Pancreas (tissue), 10 donors: ENCODE results near the gene MARCHF11. TPM values are rescaled to one million over a fixed set of nuclear protein-coding genes. Genes with fewer than 3 reads are reported as not detected.

ENCODE experiments used
- ATAC-seq, 4 donors: fragments of 200-7000 bp; cut with Tn5 transposase; one replicate each; pipeline versions ENCODE4 v1.8.0 to v1.9.1; 2020; ENCODE audit warnings: mild to moderate bottlenecking in 4 of 4, moderate library complexity in 4 of 4
- DNase-seq, 6 donors: peaks; one replicate each; pipeline ENCODE4 v3.0.0-alpha.2; 2020
- FAIRE-seq: peaks from 2 replicates; lab custom pipeline; 2012; peaks lifted over from hg19 to GRCh38; lab: Jason Lieb, UNC
- H3K27ac ChIP-seq, 4 donors: fragments of 200-600 bp; sonication (generic); 1 replicate in 3 of 4; 2 replicates in 1 of 4; pipeline versions ENCODE4 v1.5.0 to v1.8.0; 2020
- H3K27me3 ChIP-seq, 4 donors: fragments of 200-600 bp; one replicate each; pipeline ENCODE4 v1.8.0; 2021
- H3K36me3 ChIP-seq, 3 donors: fragments of 200-600 bp; sonication (generic) in 1 of 3; one replicate each; pipeline versions ENCODE4 v1.5.0 to v1.8.0; 2020 to 2021
- H3K4me1 ChIP-seq, 3 donors: fragments of 200-600 bp; one replicate each; pipeline ENCODE4 v1.8.0; 2021
- H3K4me3 ChIP-seq, 4 donors: fragments of 200-600 bp; sonication (generic) in 2 of 4; one replicate each; pipeline versions ENCODE4 v1.5.0 to v1.8.0; 2020 to 2021
- H3K9me3 ChIP-seq, 4 donors: fragments of 200-600 bp; one replicate each; pipeline ENCODE4 v1.8.0; 2021
- WGBS, 2 donors: extraction: QIAGEN DNeasy Blood & Tissue Kit; methylation state at CpG; one replicate each; pipeline ENCODE4 v1.1.7; 2013; 5-methylcytosine and 5-hydroxymethylcytosine counted together
- intact Hi-C, 3 donors: fragments of 100-400 bp; cut with DNase I; formaldehyde crosslinking; loops; one replicate each; pipeline versions ENCODE4 v1.11.1 to v1.14.2; 2022
- polyA plus RNA-seq, 2 donors: library from polyadenylated mRNA; stranded (reverse); fragments of 200-250 nt; gene quantifications; one replicate each; pipeline ENCODE4 v1.2.3, GENCODE V29; 2013
- total RNA-seq, 6 donors: library from RNA; stranded (reverse); fragmentation: NEBNext Ultra II Directional in 4 of 6; extraction: Animal tissue kit (Norgen Biotek cat#: 25700) in 4 of 6; gene quantifications; one replicate each; pipeline versions ENCODE4 v1.2.1 to v1.2.4, GENCODE V29; 2021 to 2023
- TF ChIP-seq, protein P1 (sequence below), 4 donors: fragments of 200-600 bp; sonication (generic) in 3 of 4; IDR thresholded peaks; one replicate each; pipeline versions ENCODE4 v1.5.0 to v1.8.0; 2021; ENCODE audit warnings: antibody characterized with exemption in 4 of 4
- donor health status: healthy with polysubstance abuse.
- donor health status: DM: no; HTN: no; CAD: no; lungs with moderate emphysema.
- donor health status: DM: no; HTN: no; CAD: no.
- donor health status: control.
- donor health status: control.
- donor health status: Bipolar disorder and iron deficiency.
- donor health status: DM: yes; HTN: yes; CAD: no.
- donor health status: DM: no; HTN: no; CAD: no.
- donor health status: DM: no; HTN: no; CAD: no.
- donor health status: DM: yes; HTN: yes; CAD: no.

Gene MARCHF11
- total and polyA plus RNA-seq, 8 donors = 0.19 to 2.6 (median 0.47) TPM

DNA sequence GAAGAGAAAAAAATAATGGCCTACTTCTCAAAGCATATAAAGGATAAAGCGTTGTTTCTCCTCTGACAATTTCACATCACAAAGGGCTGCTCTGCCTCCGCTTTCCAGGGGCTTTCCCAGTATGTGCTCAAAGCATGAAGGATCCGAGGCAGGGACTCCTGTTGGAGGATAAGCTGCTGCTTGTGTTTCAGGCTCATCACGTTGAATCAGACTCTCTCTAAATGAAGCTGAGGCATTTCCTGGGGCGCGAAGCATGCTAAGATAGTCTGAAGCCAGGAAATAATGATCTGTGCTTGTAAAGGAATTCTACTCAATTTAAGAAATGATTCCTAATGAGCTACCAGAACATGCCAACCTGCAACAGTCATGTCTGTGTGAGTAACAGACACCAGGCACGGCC, 97.5 kb downstream of the MARCHF11 start:
- Histone ChIP-seq H3K36me3 (no peaks in the 10 kb centered on the region), H3K4me3 (no peak overlapping the region), H3K27me3 (no peaks in the 10 kb centered on the region), H3K4me1 (no peaks in the 10 kb centered on the region), H3K9me3 (no peaks in the 10 kb centered on the region), H3K27ac (no peak overlapping the region)
- intact Hi-C loops = no loop called here
- DNase-seq = no peak
- ATAC-seq = no peak
- FAIRE-seq = no peak
- 64 to 66% methylated on average over 7 of the region's 7 CpGs for WGBS, 2 donors
- TF ChIP-seq, protein P1, sequence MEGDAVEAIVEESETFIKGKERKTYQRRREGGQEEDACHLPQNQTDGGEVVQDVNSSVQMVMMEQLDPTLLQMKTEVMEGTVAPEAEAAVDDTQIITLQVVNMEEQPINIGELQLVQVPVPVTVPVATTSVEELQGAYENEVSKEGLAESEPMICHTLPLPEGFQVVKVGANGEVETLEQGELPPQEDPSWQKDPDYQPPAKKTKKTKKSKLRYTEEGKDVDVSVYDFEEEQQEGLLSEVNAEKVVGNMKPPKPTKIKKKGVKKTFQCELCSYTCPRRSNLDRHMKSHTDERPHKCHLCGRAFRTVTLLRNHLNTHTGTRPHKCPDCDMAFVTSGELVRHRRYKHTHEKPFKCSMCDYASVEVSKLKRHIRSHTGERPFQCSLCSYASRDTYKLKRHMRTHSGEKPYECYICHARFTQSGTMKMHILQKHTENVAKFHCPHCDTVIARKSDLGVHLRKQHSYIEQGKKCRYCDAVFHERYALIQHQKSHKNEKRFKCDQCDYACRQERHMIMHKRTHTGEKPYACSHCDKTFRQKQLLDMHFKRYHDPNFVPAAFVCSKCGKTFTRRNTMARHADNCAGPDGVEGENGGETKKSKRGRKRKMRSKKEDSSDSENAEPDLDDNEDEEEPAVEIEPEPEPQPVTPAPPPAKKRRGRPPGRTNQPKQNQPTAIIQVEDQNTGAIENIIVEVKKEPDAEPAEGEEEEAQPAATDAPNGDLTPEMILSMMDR (IDR thresholded peaks at IDR 0.05) = no peak

DNA sequence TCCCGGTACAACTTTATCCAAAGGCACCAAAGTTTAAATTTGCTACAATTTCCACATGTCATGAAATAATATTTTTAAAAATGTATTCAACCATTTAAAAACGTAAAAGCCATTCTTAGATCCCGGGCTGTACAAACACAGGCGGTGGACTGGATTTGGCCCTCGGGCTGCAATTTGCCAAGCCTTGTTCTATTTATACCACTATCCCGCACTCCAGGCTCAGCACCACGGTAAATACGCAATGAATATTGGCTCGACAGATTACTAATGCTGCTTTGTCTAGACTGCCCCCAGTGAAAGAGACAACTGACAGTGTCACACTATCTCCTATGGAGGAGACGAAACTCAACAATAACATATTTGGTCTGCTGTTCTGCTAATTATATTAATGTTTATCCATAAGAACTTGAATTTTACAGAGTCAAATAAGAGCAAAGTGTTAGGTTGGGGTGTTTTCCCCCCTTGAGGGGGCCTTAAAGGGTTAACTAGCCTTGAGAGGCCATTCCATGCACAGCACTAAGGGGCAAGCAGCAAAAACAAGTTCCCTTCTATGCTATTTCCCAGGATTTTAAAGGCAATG, 98.1 kb downstream of the MARCHF11 start:
- H3K36me3 ChIP-seq = no peaks in the 10 kb centered on the region
- no peak overlapping the region for H3K4me3 ChIP-seq
- no peak for DNase-seq
- H3K27me3 ChIP-seq = no peaks in the 10 kb centered on the region
- WGBS, 2 donors = 71 to 79% methylated on average over 10 of the region's 10 CpGs
- H3K9me3 ChIP-seq = no peaks in the 10 kb centered on the region
- intact Hi-C loops = no loop called here
- no peak overlapping the region for H3K27ac ChIP-seq
- no peak for ATAC-seq
- TF ChIP-seq, protein P1 (IDR thresholded peaks at IDR 0.05) = no peak
- FAIRE-seq = no peak
- no peaks in the 10 kb centered on the region for H3K4me1 ChIP-seq

DNA sequence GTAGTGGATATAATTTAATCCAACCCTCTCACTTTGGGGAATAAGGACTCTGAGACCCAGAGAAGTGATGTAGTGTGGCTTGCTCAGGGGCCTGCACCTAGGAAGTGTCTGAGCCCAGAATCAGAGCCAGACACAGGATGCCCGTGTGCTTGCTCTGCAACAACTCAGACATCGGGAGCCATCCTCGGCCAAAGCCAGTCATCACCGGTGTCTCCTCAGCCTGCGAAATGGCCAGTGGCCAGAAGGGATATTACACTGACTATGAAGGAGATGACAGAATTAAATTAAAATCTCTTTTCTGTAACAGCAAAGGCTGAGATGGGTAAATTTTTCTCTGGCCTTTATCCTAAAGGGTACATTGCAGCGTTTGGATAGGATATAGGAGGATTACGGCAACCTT, 102.9 kb downstream of the MARCHF11 start:
- Histone ChIP-seq H3K36me3 (no peaks in the 10 kb centered on the region), H3K27me3 (no peaks in the 10 kb centered on the region), H3K4me3 (no peak overlapping the region), H3K9me3 (no peaks in the 10 kb centered on the region), H3K4me1 (no peaks in the 10 kb centered on the region), H3K27ac (no peak overlapping the region)
- TF ChIP-seq, protein P1 (IDR thresholded peaks at IDR 0.05) = no peak
- FAIRE-seq = no peak
- no peak for ATAC-seq
- no peak for DNase-seq
- whole genome bisulfite sequencing, 2 donors = 88 to 92% methylated on average over 7 of the region's 7 CpGs
- intact Hi-C loops = no loop called here

DNA sequence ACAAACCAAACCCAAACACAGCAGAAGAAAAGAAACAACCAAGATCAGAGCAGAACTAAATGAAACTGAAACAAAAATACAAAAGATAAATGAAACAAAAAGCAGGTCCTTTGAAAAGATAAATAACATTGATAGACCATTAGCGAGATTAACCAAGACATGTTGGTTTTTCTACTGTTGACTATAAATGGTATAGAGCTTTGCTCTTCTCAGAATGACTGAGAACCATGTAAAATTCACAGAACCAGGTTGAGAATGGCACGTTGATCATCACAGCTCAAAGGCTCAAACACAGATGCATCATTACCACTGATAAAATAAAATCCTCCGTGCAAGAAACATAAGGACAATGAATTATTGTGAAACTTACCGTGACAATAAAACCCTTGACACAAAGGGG, 105.2 kb downstream of the MARCHF11 start:
- no peak for DNase-seq
- Histone ChIP-seq H3K9me3 (no peaks in the 10 kb centered on the region), H3K4me1 (no peaks in the 10 kb centered on the region), H3K27ac (no peak overlapping the region), H3K36me3 (no peaks in the 10 kb centered on the region), H3K4me3 (no peak overlapping the region), H3K27me3 (no peaks in the 10 kb centered on the region)
- 68 to 69% methylated on average over 4 of the region's 4 CpGs for WGBS, 2 donors
- TF ChIP-seq, protein P1 (IDR thresholded peaks at IDR 0.05) = no peak
- intact Hi-C loops = no loop called here
- ATAC-seq = no peak
- FAIRE-seq = no peak

DNA sequence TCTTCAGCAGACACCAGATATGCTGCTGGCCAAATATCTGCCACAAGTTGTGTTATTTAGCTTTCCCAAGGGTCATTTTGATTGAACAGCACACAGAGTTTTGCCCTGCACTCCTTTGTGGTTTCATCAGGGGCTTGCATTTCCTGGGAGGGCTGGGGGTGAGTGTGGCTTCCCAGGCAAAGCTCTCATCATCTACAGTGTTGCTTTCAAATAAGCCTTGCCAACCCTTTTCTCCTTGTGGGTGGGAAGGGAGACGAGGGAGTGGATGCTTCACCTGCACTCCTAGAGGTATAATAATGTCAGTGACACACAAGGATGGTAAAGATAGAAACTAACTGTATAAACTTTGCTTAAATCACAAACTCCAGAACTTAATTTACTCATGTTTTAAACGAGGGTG, 107.0 kb downstream of the MARCHF11 start:
- FAIRE-seq (no peak), ATAC-seq (no peak), DNase-seq (no peak)
- intact Hi-C loops = no loop called here
- H3K4me3 ChIP-seq = no peak overlapping the region
- no peaks in the 10 kb centered on the region for H3K27me3 ChIP-seq
- no peak overlapping the region for H3K27ac ChIP-seq
- H3K36me3 ChIP-seq = no peaks in the 10 kb centered on the region
- H3K9me3 ChIP-seq = no peaks in the 10 kb centered on the region
- TF ChIP-seq, protein P1 (IDR thresholded peaks at IDR 0.05) = no peak
- 45 to 48% methylated on average over 2 of the region's 2 CpGs for WGBS, 2 donors
- H3K4me1 ChIP-seq = no peaks in the 10 kb centered on the region
